ENCODE measurements around the gene PTPN1.

DNA sequence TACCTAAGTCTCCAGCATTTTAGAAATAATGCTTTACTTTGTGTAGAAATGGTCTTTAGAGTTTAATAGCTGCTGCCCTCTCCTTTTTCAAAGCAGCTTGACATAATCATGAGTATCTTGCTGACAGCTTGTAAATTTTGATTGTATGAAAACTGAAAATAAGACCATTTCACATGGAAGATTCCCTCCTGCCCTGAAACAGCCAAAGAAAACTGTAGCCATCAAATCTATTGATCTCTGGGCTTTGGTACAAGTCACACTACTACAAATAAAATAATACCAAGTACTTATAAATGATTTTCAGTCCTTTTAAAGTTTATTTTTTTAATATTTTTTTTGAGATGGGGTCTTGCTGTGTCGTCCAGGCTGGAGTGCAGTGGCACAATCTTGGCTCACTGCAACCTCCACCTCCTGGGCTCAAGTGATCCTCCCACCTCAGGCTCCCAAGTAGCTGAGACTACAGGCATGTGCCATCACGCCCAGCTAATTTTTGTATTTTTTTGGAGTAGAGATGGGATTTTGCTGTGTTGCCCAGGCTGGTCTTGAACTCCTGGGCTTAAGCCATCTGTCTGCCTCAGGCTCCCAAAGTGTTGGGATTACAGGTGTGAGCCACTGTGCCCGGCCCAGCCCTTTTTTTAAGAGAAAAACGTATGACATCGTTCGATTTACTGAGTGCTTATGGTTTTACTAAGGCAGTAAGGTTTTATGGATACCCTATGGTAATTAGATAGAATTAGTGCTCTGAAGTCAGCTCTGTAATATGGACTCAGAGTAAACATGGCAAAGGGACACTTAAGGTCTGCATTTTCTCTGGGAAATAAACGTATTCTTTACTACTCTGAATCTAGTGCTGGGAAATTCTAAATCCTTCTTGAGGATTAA, 7.0 kb downstream of the PTPN1 start:
- TF ChIP-seq GATA2 (IDR thresholded peaks at IDR 0.05; ENCODE audit: low read depth, low read length), result no peak
- TF ChIP-seq GATA3 (IDR thresholded peaks at IDR 0.05; ENCODE audit: low read depth, low read length), result no peak
